Endothelial cell of umbilical vein (primary cell): ENCODE measurements around the gene JAKMIP1. TPM values are rescaled to one million over a fixed set of nuclear protein-coding genes. Genes with fewer than 3 reads are reported as not detected.

ENCODE experiments used
- BruUV-seq: library from RNA; stranded (reverse); fragments of 400-500 nt; replicated peaks from 2 replicates; lab custom pipeline; 2021; lab: Mats Ljungman, UMichigan
- CTCF ChIA-PET: fragments of 300-600, 350-600 bp; sonication (Branson Sonifier 250); formaldehyde crosslinking; loops from one replicate; lab custom pipeline; 2021; ENCODE audit warnings: antibody characterized with exemption, inconsistent platforms; lab: Charles Lee
- POLR2A ChIA-PET: fragments of 300-600, 350-600 bp; sonication (Branson Sonifier 250); formaldehyde crosslinking; loops from one replicate; lab custom pipeline; 2021; ENCODE audit warnings: antibody characterized with exemption, inconsistent platforms; lab: Charles Lee
- DNase-seq: peaks from one replicate; pipeline ENCODE4 v3.0.0-alpha.2; 2011; ENCODE audit warnings: low read depth, low spot score
- FAIRE-seq: peaks from 2 replicates; lab custom pipeline; 2011; peaks lifted over from hg19 to GRCh38; lab: Jason Lieb, UNC
- H2AFZ ChIP-seq: 2 replicates; pipeline ENCODE4 v1.6.0; 2012; ENCODE audit warnings: low read depth, low read length, control low read depth, inconsistent platforms
- H3K27ac ChIP-seq: 2 replicates; pipeline ENCODE4 v1.5.1; 2011; ENCODE audit warnings: low read depth, mild to moderate bottlenecking, control low read depth, low read length, moderate library complexity; ENCODE audit not compliant: insufficient read depth
- H3K27me3 ChIP-seq, 2 experiments: 2 replicates each; pipeline versions ENCODE4 v1.6.0 to v1.6.1; 2011; ENCODE audit warnings: low read length in 2 of 2, mixed read lengths in 1 of 2; ENCODE audit not compliant: control insufficient read depth in 2 of 2, insufficient read depth in 2 of 2
- H3K36me3 ChIP-seq, 2 experiments: 2 replicates in 1 of 2; 3 replicates in 1 of 2; pipeline ENCODE4 v1.5.1; 2011; ENCODE audit warnings: low read length in 2 of 2, mild to moderate bottlenecking in 1 of 2, moderate library complexity in 1 of 2; ENCODE audit not compliant: control insufficient read depth in 2 of 2, insufficient read depth in 2 of 2; ENCODE audit errors: extremely low read depth in 1 of 2
- H3K4me1 ChIP-seq: 3 replicates; pipeline ENCODE4 v1.5.1; 2011; ENCODE audit warnings: mild to moderate bottlenecking, low read length; ENCODE audit not compliant: control insufficient read depth, insufficient read depth; ENCODE audit errors: extremely low read depth
- H3K4me2 ChIP-seq: 2 replicates; pipeline ENCODE4 v1.6.1; 2011; ENCODE audit warnings: low read length, control low read depth, mixed read lengths; ENCODE audit not compliant: insufficient read depth
- H3K4me3 ChIP-seq, 3 experiments: fragments of 200-600 bp in 1 of 3; sonication (generic), shearing (Covaris generic) in 1 of 3; replicated peaks in 1 of 3; 2 replicates each; pipeline ENCODE4 v1.5.1; 2011 to 2016; ENCODE audit warnings: control low read depth in 3 of 3, low read length in 3 of 3, mild to moderate bottlenecking in 2 of 3, inconsistent platforms in 1 of 3, low read depth in 1 of 3, moderate library complexity in 1 of 3; ENCODE audit not compliant: insufficient read depth in 1 of 3
- H3K79me2 ChIP-seq: 2 replicates; pipeline ENCODE4 v1.6.0; 2012; ENCODE audit warnings: low read length, inconsistent platforms; ENCODE audit not compliant: control insufficient read depth, insufficient read depth
- H3K9ac ChIP-seq: replicated peaks from 2 replicates; pipeline ENCODE3; 2011; ENCODE audit warnings: low read length, control low read depth; ENCODE audit not compliant: insufficient read depth; ENCODE audit errors: extremely low read depth
- H3K9me1 ChIP-seq: replicated peaks from 3 replicates; pipeline ENCODE4 v1.6.0; 2011; ENCODE audit warnings: mild to moderate bottlenecking, low read length; ENCODE audit not compliant: control insufficient read depth, insufficient read depth; ENCODE audit errors: extremely low read depth
- H3K9me3 ChIP-seq: replicated peaks from 2 replicates; pipeline ENCODE4 v1.5.1; 2012; ENCODE audit warnings: low read length, inconsistent platforms; ENCODE audit not compliant: control insufficient read depth, insufficient read depth
- H4K20me1 ChIP-seq: replicated peaks from 2 replicates; pipeline ENCODE3; 2011; ENCODE audit warnings: mild to moderate bottlenecking, low read length; ENCODE audit not compliant: control insufficient read depth, insufficient read depth; ENCODE audit errors: extremely low read depth
- CTCF ChIP-seq, 2 donors: IDR thresholded peaks; 1 replicate in 1 of 2; 2 replicates in 1 of 2; pipeline ENCODE4 v1.5.1; 2011; ENCODE audit warnings: low read length in 2 of 2, mild to moderate bottlenecking in 2 of 2, moderate library complexity in 2 of 2, control low read depth in 1 of 2, inconsistent platforms in 1 of 2, low read depth in 1 of 2; ENCODE audit not compliant: insufficient read depth in 1 of 2; ENCODE audit errors: extremely low read depth in 1 of 2
- FOS ChIP-seq: IDR thresholded peaks from 2 replicates; pipeline ENCODE4 v1.6.1; 2011; ENCODE audit warnings: mild to moderate bottlenecking, low read length, moderate library complexity, borderline replicate concordance; ENCODE audit not compliant: insufficient read depth
- JUN ChIP-seq: IDR thresholded peaks from 2 replicates; pipeline ENCODE4 v1.6.1; 2011; ENCODE audit warnings: borderline replicate concordance, low read depth; ENCODE audit not compliant: insufficient read length, insufficient read depth
- MYC ChIP-seq: IDR thresholded peaks from one replicate; pipeline ENCODE4 v1.6.1; 2011; ENCODE audit warnings: mild to moderate bottlenecking, low read depth, low read length
- POLR2A ChIP-seq: IDR thresholded peaks from 2 replicates; pipeline ENCODE4 v1.6.1; 2012; ENCODE audit warnings: low read depth, mild to moderate bottlenecking, control low read depth, low read length
- POLR2AphosphoS5 ChIP-seq: IDR thresholded peaks from 2 replicates; pipeline ENCODE4 v1.6.1; 2012; ENCODE audit warnings: low read depth, mild to moderate bottlenecking, control low read depth, low read length, moderate library complexity; ENCODE audit not compliant: insufficient read depth
- dilution Hi-C: fragments of 300-500 bp; cut with MboI; formaldehyde crosslinking; loops from one replicate; pipeline ENCODE4 v1.15.0; 2019; ENCODE audit warnings: low sequenced_read_pairs; ENCODE audit not compliant: extremely low pct_ligation_motif_present
- intact Hi-C: fragments of 100-400 bp; cut with micrococcal nuclease; formaldehyde crosslinking; loops from one replicate; pipeline ENCODE4 v1.10.0; 2022
- polyA plus RNA-seq, 4 experiments: library from polyadenylated mRNA; depleted of rRNA in 3 of 4; stranded (reverse) in 3 of 4; unstranded in 1 of 4; fragments of >200 nt; gene quantifications; 2 replicates each; pipeline versions ENCODE4 v1.2.1 to v1.2.3, GENCODE V29; 2011 to 2012; ENCODE audit warnings: missing spikeins in 1 of 4
- total RNA-seq: library from RNA; stranded (reverse); gene quantifications from 2 replicates; pipeline ENCODE4 v1.2.3, GENCODE V29; 2021
- TF ChIP-seq, protein P1 (sequence below): IDR thresholded peaks from 2 replicates; pipeline ENCODE4 v1.6.1; 2011; ENCODE audit not compliant: insufficient read depth, insufficient read length

Gene JAKMIP1
- total and polyA plus RNA-seq, 2 donors (not counting 3 experiments of a cell fraction or from before 2014, with no cell fraction given): not detected

DNA sequence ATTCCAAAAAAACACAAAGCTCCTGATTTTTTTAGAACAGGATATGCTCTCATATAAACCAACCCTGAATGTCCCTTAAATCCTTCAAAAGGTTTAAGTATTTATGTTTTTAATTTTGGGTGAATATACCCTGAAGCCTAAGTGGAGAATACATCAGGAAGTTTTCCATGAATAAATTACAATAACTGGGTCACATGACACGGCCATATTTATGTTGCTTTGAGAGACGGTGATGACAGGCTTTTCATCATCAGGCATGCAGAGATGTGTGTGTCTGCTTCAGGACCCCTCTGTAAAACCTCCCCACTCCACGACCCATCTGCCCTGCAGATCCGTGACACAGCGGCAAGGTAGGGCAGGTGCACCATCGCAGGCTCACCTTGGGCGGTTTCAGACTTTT is 121.8 kb downstream of the JAKMIP1 start:
- no peaks in the 10 kb centered on the region for H4K20me1 ChIP-seq
- no peak overlapping the region for H3K4me3 ChIP-seq
- H3K27me3 ChIP-seq: no peaks in the 10 kb centered on the region
- no peaks in the 10 kb centered on the region for H3K9me3 ChIP-seq
- no peak overlapping the region for H3K27ac ChIP-seq
- dilution Hi-C loops: no loop called here
- no peak for TF ChIP-seq CTCF (IDR thresholded peaks at IDR 0.05; ENCODE audit: extremely low read depth in 1 of 2, insufficient read depth in 1 of 2, low read depth in 1 of 2, low read length in 2 of 2)
- TF ChIP-seq POLR2A: no peak
- TF ChIP-seq FOS: no peak
- TF ChIP-seq POLR2AphosphoS5: no peak
- TF ChIP-seq, protein P1, sequence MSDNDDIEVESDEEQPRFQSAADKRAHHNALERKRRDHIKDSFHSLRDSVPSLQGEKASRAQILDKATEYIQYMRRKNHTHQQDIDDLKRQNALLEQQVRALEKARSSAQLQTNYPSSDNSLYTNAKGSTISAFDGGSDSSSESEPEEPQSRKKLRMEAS: no peak
- no peak for TF ChIP-seq MYC
- no peak for TF ChIP-seq JUN
- H3K9me1 ChIP-seq: no peaks in the 10 kb centered on the region
- FAIRE-seq (no peak), DNase-seq (no peak)
- intact Hi-C loops: no loop called here
- BruUV-seq: no TSS peak
- ChIA-PET CTCF (no interaction called here), POLR2A (no interaction called here)
- no peak overlapping the region for H2AFZ ChIP-seq
- no peaks in the 10 kb centered on the region for H3K36me3 ChIP-seq
- H3K9ac ChIP-seq: no peak overlapping the region
- no peak overlapping the region for H3K4me2 ChIP-seq
- H3K4me1 ChIP-seq: no peaks in the 10 kb centered on the region
- no peaks in the 10 kb centered on the region for H3K79me2 ChIP-seq
